Psoas muscle (tissue), 8 donors: Measurements from ENCODE around the gene CTRB1. TPM values are rescaled to one million over a fixed set of nuclear protein-coding genes. Genes with fewer than 3 reads are reported as not detected.

Experiments
- ATAC-seq, 4 donors: fragments of 200-7000 bp; cut with Tn5 transposase; one replicate each; pipeline ENCODE4 v1.9.1; 2020; ENCODE audit warnings: moderate library complexity in 3 of 4, mild to moderate bottlenecking in 2 of 4
- DNase-seq, 2 donors: peaks; one replicate each; pipeline ENCODE4 v3.0.0-alpha.2; 2020
- H3K27ac ChIP-seq: fragments of 200-600 bp; one replicate; pipeline ENCODE4 v1.8.0; 2022
- H3K27me3 ChIP-seq, 3 donors: fragments of 200-600 bp in 1 of 3; one replicate each; pipeline versions ENCODE4 v1.6.1 to v1.8.0; 2013 to 2022; ENCODE audit warnings: low read length in 2 of 3, mild to moderate bottlenecking in 2 of 3, moderate library complexity in 1 of 3; ENCODE audit not compliant: insufficient read depth in 3 of 3
- H3K36me3 ChIP-seq, 2 donors: fragments of 200-600 bp in 1 of 2; one replicate each; pipeline versions ENCODE4 v1.6.1 to v1.8.0; 2013 to 2022; ENCODE audit warnings: low read depth in 1 of 2, mild to moderate bottlenecking in 1 of 2, moderate library complexity in 1 of 2; ENCODE audit not compliant: insufficient read depth in 1 of 2
- H3K4me1 ChIP-seq: fragments of 200-600 bp; one replicate; pipeline ENCODE4 v1.8.0; 2022
- H3K4me3 ChIP-seq: fragments of 200-600 bp; one replicate; pipeline ENCODE4 v1.8.0; 2022; ENCODE audit warnings: mild to moderate bottlenecking
- H3K9me3 ChIP-seq: fragments of 200-600 bp; one replicate; pipeline ENCODE4 v1.8.0; 2022
- WGBS, 3 donors: extraction: QIAGEN DNeasy Blood & Tissue Kit; methylation state at CpG; one replicate each; pipeline versions ENCODE4 v1.1.6 to v1.1.7; 2013; 5-methylcytosine and 5-hydroxymethylcytosine counted together
- intact Hi-C, 2 donors: fragments of 100-400 bp; cut with DNase I; formaldehyde crosslinking; loops; one replicate each; pipeline versions ENCODE4 v1.11.0 to v1.14.2; 2022
- polyA plus RNA-seq, 3 donors: library from polyadenylated mRNA; stranded (reverse); fragments of 200-250 nt; gene quantifications; one replicate each; pipeline ENCODE4 v1.2.3, GENCODE V29; 2013
- total RNA-seq, 4 donors: library from RNA; stranded (reverse); fragmentation: NEBNext Ultra II Directional in 2 of 4; extraction: Animal tissue kit (Norgen Biotek cat#: 25700) in 2 of 4; gene quantifications; one replicate each; pipeline versions ENCODE4 v1.2.1 to v1.2.4, GENCODE V29; 2021 to 2023
- TF ChIP-seq, protein P1 (sequence below): fragments of 200-600 bp; IDR thresholded peaks from one replicate; pipeline ENCODE4 v1.8.0; 2022; ENCODE audit warnings: antibody characterized with exemption
- donor health status: healthy with polysubstance abuse.
- donor health status: DM: no; HTN: no; CAD: no; lungs with moderate emphysema.
- donor health status: Bipolar disorder and iron deficiency.
- donor health status: healthy.
- donor health status: DM: yes; HTN: yes; CAD: no.
- donor health status: DM: no; HTN: no; CAD: no.
- donor health status: DM: no; HTN: no; CAD: no.
- donor health status: DM: yes; HTN: yes; CAD: no.

Gene CTRB1
- total and polyA plus RNA-seq, 7 donors, result 0.03 to 3.9 (median 1.2) TPM; not detected in 2

GRCh38 chr16:75225092-75225491 is 6.3 kb downstream of the CTRB1 start:
- peak; percentile 22 to 41 (median 24) for ATAC-seq
- WGBS, 3 donors, result 47 to 61% (median 48%) methylated on average over 11 to 12 of the region's 12 CpGs

GRCh38 chr16:75225678-75226515 is 7.1 kb downstream of the CTRB1 start:
- intact Hi-C loops, result loop anchor here in 1 of 2 donors (2.0 kb wide), 1 partner anchor 19 kb away; the partner anchor contains the start of gene CTRB2
- 64 to 68% (median 64%) methylated on average over 23 to 26 of the region's 26 CpGs for WGBS, 3 donors
- Histone ChIP-seq H3K4me3 (no peak overlapping the region), H3K4me1 (no peaks in the 10 kb centered on the region), H3K9me3 (no peaks in the 10 kb centered on the region), H3K27me3 (no peaks in the 10 kb centered on the region), H3K27ac (no peak overlapping the region), H3K36me3 (peaks cover 0 to 33% of the 10 kb centered on the region in 2 donors)
- DNase-seq (peak in 1 of 2 donors; percentile 51), ATAC-seq (peak in 3 of 4 donors; percentile 2 to 15 (median 9))
- TF ChIP-seq, protein P1, sequence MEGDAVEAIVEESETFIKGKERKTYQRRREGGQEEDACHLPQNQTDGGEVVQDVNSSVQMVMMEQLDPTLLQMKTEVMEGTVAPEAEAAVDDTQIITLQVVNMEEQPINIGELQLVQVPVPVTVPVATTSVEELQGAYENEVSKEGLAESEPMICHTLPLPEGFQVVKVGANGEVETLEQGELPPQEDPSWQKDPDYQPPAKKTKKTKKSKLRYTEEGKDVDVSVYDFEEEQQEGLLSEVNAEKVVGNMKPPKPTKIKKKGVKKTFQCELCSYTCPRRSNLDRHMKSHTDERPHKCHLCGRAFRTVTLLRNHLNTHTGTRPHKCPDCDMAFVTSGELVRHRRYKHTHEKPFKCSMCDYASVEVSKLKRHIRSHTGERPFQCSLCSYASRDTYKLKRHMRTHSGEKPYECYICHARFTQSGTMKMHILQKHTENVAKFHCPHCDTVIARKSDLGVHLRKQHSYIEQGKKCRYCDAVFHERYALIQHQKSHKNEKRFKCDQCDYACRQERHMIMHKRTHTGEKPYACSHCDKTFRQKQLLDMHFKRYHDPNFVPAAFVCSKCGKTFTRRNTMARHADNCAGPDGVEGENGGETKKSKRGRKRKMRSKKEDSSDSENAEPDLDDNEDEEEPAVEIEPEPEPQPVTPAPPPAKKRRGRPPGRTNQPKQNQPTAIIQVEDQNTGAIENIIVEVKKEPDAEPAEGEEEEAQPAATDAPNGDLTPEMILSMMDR, result no peak

More at GRCh38 chr16:75225092-75225491, 6.3 kb downstream of the CTRB1 start:
- Histone ChIP-seq H3K27ac (no peak overlapping the region), H3K4me3 (no peak overlapping the region), H3K9me3 (no peaks in the 10 kb centered on the region), H3K36me3 (peaks cover 0 to 27% of the 10 kb centered on the region in 2 donors), H3K4me1 (no peaks in the 10 kb centered on the region), H3K27me3 (no peaks in the 10 kb centered on the region)
- peak in 1 of 2 donors; percentile 52 for DNase-seq
- TF ChIP-seq, protein P1, result no peak
- intact Hi-C loops, result loop anchor here in 1 of 2 donors (2.0 kb wide), 1 partner anchor 18 kb away; the partner anchor contains the start of gene CTRB2

- H3K27me3 ChIP-seq, result no peaks in the 10 kb centered on the region
- TF ChIP-seq, protein P1, result no peak
- intact Hi-C loops, result no loop called here
- H3K4me3 ChIP-seq, result no peak overlapping the region
- H3K9me3 ChIP-seq, result no peaks in the 10 kb centered on the region
- 45 to 56% (median 52%) methylated on average over 19 to 22 of the region's 22 CpGs for WGBS, 3 donors
- H3K4me1 ChIP-seq, result peaks cover 4% of the 10 kb centered on the region
- DNase-seq (peak in 1 of 2 donors; percentile 51), ATAC-seq (peak in 2 of 4 donors; percentile 8 to 11)
- peaks cover 0 to 42% of the 10 kb centered on the region in 2 donors for H3K36me3 ChIP-seq
- no peak overlapping the region for H3K27ac ChIP-seq
These were observed 8.0 kb downstream of the CTRB1 start for GRCh38 chr16:75226550-75227360.

GRCh38 chr16:75227361-75228142 is 8.8 kb downstream of the CTRB1 start:
- WGBS, 3 donors, result 81 to 87% (median 82%) methylated on average over 18 of the region's 18 CpGs
- intact Hi-C loops, result no loop called here
- Histone ChIP-seq H3K27ac (no peak overlapping the region), H3K27me3 (no peaks in the 10 kb centered on the region), H3K4me3 (no peak overlapping the region), H3K4me1 (peaks cover 4% of the 10 kb centered on the region), H3K36me3 (peaks cover 0 to 50% of the 10 kb centered on the region in 2 donors), H3K9me3 (no peaks in the 10 kb centered on the region)
- DNase-seq (peak in 1 of 2 donors; percentile 47), ATAC-seq (no peak)
- TF ChIP-seq, protein P1, result no peak
